Vagina (tissue), 2 donors: ENCODE data around the gene SPOP. TPM values are rescaled to one million over a fixed set of nuclear protein-coding genes. Genes with fewer than 3 reads are reported as not detected.

Source experiments
- DNase-seq, 2 donors: peaks; one replicate each; pipeline ENCODE4 v3.0.0-alpha.2; 2017; ENCODE audit errors: extremely low spot score in 2 of 2
- H3K27ac ChIP-seq: fragments of 200-600 bp; sonication (generic); one replicate; pipeline ENCODE4 v1.5.1; 2019
- H3K27me3 ChIP-seq: fragments of 200-600 bp; sonication (generic); one replicate; pipeline ENCODE4 v1.5.1; 2019
- H3K36me3 ChIP-seq, 2 donors: fragments of 200-600 bp; sonication (generic); one replicate each; pipeline ENCODE4 v1.5.1; 2017 to 2019
- H3K4me1 ChIP-seq: fragments of 200-600 bp; sonication (generic); one replicate; pipeline ENCODE4 v1.5.1; 2019
- H3K4me3 ChIP-seq, 2 donors: fragments of 200-600 bp; sonication (generic); 1 replicate in 1 of 2; 2 replicates in 1 of 2; pipeline ENCODE4 v1.5.1; 2016 to 2019
- H3K9me3 ChIP-seq: fragments of 200-600 bp; sonication (generic); one replicate; pipeline ENCODE4 v1.5.1; 2019
- CTCF ChIP-seq, 3 experiments: fragments of 450-650 bp in 2 of 3; fragments of 200-600 bp in 1 of 3; sonication (generic) in 1 of 3; IDR thresholded peaks; one replicate each; pipeline ENCODE4 v1.5.1; 2017 to 2019; ENCODE audit warnings: antibody characterized with exemption in 3 of 3, mild to moderate bottlenecking in 2 of 3, moderate library complexity in 2 of 3
- POLR2A ChIP-seq, 2 donors: fragments of 450-650 bp; IDR thresholded peaks; one replicate each; pipeline ENCODE4 v1.6.1; 2017; ENCODE audit warnings: antibody characterized with exemption in 2 of 2, mild to moderate bottlenecking in 2 of 2, moderate library complexity in 2 of 2
- POLR2AphosphoS5 ChIP-seq, 2 donors: sonication (generic); formaldehyde crosslinking; IDR thresholded peaks; one replicate each; pipeline ENCODE4 v1.9.0; 2017; ENCODE audit warnings: antibody characterized with exemption in 2 of 2, mild to moderate bottlenecking in 2 of 2, low read depth in 1 of 2; ENCODE audit not compliant: insufficient read depth in 1 of 2
- intact Hi-C: fragments of 100-400 bp; cut with DNase I; formaldehyde crosslinking; loops from one replicate; pipeline ENCODE4 v1.15.1; 2023
- total RNA-seq: library from RNA; depleted of rRNA; stranded (reverse); fragments of >200 nt; gene quantifications from one replicate; pipeline ENCODE4 v1.2.3, GENCODE V29; 2016

The SPOP gene
- total RNA-seq, 1 donor from 2014 or later: 87.2 TPM

GRCh38 chr17:49696233-49696761, 18.4 kb upstream of the SPOP start:
- intact Hi-C loops: no loop called here
- H3K4me3 ChIP-seq: no peak overlapping the region
- H3K4me1 ChIP-seq: peaks cover 16% of the 10 kb centered on the region
- H3K36me3 ChIP-seq: peaks cover 0 to 19% of the 10 kb centered on the region in 2 donors
- H3K27ac ChIP-seq: no peak overlapping the region
- no peak for DNase-seq
- no peaks in the 10 kb centered on the region for H3K27me3 ChIP-seq
- H3K9me3 ChIP-seq: no peaks in the 10 kb centered on the region
- TF ChIP-seq POLR2A (IDR thresholded peaks at IDR 0.05) (no peak), CTCF (IDR thresholded peaks at IDR 0.05) (no peak), POLR2AphosphoS5 (IDR thresholded peaks at IDR 0.05; ENCODE audit: insufficient read depth in 1 of 2, low read depth in 1 of 2) (no peak)

DNA sequence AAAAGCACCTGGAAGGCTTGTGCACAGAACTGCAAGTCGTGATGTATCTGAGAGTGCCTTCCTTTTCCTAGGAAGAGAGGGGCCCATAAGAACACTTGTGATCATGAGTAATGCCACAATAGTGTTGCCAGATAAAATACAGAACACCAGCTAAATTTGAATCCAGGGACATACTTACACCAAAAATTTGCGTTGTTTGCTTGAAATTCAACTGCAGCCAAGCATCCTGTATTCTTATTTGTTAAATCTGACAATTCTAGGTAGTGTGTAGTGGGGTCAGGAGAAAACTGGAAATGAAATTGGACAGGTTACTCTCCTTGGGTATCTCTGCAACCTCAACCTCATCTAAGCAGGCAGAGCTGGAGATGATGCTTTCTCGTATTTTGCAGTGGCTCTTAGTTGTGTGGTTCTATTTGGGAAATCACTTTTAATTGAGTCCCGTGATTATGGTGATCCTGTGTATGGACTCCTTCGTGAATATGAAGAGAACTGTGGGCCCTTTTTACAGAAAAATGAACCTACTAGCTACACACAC, 17.9 kb upstream of the SPOP start:
- peaks cover 16% of the 10 kb centered on the region for H3K4me1 ChIP-seq
- H3K27ac ChIP-seq: no peak overlapping the region
- DNase-seq: no peak
- intact Hi-C loops: loop anchor here (1.0 kb wide), 1 partner anchor 127 kb away; no protein-coding TSS in a partner anchor
- no peaks in the 10 kb centered on the region for H3K27me3 ChIP-seq
- TF ChIP-seq POLR2AphosphoS5 (IDR thresholded peaks at IDR 0.05; ENCODE audit: insufficient read depth in 1 of 2, low read depth in 1 of 2) (no peak), CTCF (IDR thresholded peaks at IDR 0.05) (no peak)
- H3K9me3 ChIP-seq: no peaks in the 10 kb centered on the region
- peaks cover 0 to 14% of the 10 kb centered on the region in 2 donors for H3K36me3 ChIP-seq
- no peak overlapping the region for H3K4me3 ChIP-seq

- H3K27ac ChIP-seq: no peak overlapping the region
- intact Hi-C loops: loop anchor here (1.0 kb wide), 1 partner anchor 127 kb away; no protein-coding TSS in a partner anchor
Observed at GRCh38 chr17:49694847-49695697, 17.2 kb upstream of the SPOP start.

DNA sequence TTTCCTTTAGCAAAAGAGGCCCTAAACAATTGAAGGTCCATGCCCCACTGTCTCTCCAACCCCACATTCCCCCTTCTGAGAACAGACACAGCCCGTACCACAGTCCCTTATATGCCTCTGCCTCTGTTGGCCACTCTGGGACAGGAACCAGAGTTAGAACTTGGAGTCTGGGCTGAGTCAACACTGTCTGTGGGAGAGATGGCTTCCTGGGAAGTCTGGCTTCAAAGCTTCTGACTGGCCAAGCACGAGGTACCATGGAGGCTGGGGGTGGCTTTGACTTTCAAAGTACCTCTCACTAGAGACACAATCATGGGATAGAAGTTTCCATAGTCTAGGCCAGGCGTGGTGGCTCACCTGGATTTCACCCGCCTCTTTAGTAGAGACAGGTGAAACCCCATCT, 14.9 kb upstream of the SPOP start:
- no peak for TF ChIP-seq CTCF (IDR thresholded peaks at IDR 0.05)
- no peak for TF ChIP-seq POLR2A (IDR thresholded peaks at IDR 0.05)
- no peak for TF ChIP-seq POLR2AphosphoS5 (IDR thresholded peaks at IDR 0.05; ENCODE audit: insufficient read depth in 1 of 2, low read depth in 1 of 2)

More at GRCh38 chr17:49694847-49695697, 17.2 kb upstream of the SPOP start:
- peaks cover 16% of the 10 kb centered on the region for H3K4me1 ChIP-seq
- no peak overlapping the region for H3K4me3 ChIP-seq
- no peaks in the 10 kb centered on the region for H3K9me3 ChIP-seq
- no peak for DNase-seq
- TF ChIP-seq POLR2AphosphoS5 (IDR thresholded peaks at IDR 0.05; ENCODE audit: insufficient read depth in 1 of 2, low read depth in 1 of 2) (peak in 1 of 2 donors; percentile 42), CTCF (IDR thresholded peaks at IDR 0.05) (peak; percentile 88 to 99 (median 97)), POLR2A (IDR thresholded peaks at IDR 0.05) (no peak)
- peaks cover 0 to 7% of the 10 kb centered on the region in 2 donors for H3K36me3 ChIP-seq
- H3K27me3 ChIP-seq: no peaks in the 10 kb centered on the region

More for the DNA sequence above, 14.9 kb upstream of the SPOP start:
- H3K27me3 ChIP-seq: no peaks in the 10 kb centered on the region
- H3K9me3 ChIP-seq: no peaks in the 10 kb centered on the region
- H3K4me3 ChIP-seq: no peak overlapping the region
- peaks cover 27% of the 10 kb centered on the region for H3K4me1 ChIP-seq
- H3K27ac ChIP-seq: peak overlapping the region; percentile 84
- intact Hi-C loops: no loop called here
- no peak for DNase-seq
- H3K36me3 ChIP-seq: no peaks in the 10 kb centered on the region
